Vagina (tissue), 2 donors: ENCODE data around the gene STRIT1.

Experiments
- POLR2AphosphoS5 ChIP-seq, 2 donors: sonication (generic); formaldehyde crosslinking; IDR thresholded peaks; one replicate each; pipeline ENCODE4 v1.9.0; 2017; ENCODE audit warnings: antibody characterized with exemption in 2 of 2, mild to moderate bottlenecking in 2 of 2, low read depth in 1 of 2; ENCODE audit not compliant: insufficient read depth in 1 of 2
- TF ChIP-seq, protein P1 (sequence below), 3 experiments: fragments of 450-650 bp in 2 of 3; fragments of 200-600 bp in 1 of 3; sonication (generic) in 1 of 3; IDR thresholded peaks; one replicate each; pipeline ENCODE4 v1.5.1; 2017 to 2019; ENCODE audit warnings: antibody characterized with exemption in 3 of 3, mild to moderate bottlenecking in 2 of 3, moderate library complexity in 2 of 3

DNA sequence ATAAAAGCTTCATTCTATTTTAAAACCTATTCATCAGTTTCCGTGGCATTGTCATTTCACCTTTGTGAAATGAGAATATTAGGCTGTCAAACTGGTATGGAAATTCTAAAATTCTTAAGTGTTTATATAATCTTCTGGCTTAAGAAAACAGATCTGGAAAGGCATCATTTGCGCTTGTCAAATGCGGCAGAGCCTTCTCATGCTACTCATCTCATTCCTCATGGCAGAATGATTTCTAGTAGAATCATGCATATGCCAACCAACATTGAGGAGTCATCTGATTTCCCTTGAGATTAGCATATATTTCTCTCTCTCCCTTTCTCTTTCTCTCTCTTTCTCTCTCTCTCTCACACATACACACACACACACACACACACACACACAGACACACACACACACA, 48.8 kb downstream of the STRIT1 start:
- TF ChIP-seq, protein P1, sequence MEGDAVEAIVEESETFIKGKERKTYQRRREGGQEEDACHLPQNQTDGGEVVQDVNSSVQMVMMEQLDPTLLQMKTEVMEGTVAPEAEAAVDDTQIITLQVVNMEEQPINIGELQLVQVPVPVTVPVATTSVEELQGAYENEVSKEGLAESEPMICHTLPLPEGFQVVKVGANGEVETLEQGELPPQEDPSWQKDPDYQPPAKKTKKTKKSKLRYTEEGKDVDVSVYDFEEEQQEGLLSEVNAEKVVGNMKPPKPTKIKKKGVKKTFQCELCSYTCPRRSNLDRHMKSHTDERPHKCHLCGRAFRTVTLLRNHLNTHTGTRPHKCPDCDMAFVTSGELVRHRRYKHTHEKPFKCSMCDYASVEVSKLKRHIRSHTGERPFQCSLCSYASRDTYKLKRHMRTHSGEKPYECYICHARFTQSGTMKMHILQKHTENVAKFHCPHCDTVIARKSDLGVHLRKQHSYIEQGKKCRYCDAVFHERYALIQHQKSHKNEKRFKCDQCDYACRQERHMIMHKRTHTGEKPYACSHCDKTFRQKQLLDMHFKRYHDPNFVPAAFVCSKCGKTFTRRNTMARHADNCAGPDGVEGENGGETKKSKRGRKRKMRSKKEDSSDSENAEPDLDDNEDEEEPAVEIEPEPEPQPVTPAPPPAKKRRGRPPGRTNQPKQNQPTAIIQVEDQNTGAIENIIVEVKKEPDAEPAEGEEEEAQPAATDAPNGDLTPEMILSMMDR (IDR thresholded peaks at IDR 0.05): no peak
- no peak for TF ChIP-seq POLR2AphosphoS5 (IDR thresholded peaks at IDR 0.05; ENCODE audit: insufficient read depth in 1 of 2, low read depth in 1 of 2)
